Mucosa of descending colon (tissue), 3 donors: Measurements from ENCODE around the gene DDAH1. TPM values are rescaled to one million over a fixed set of nuclear protein-coding genes. Genes with fewer than 3 reads are reported as not detected.

Experiments
- ATAC-seq: fragments of 200-7000 bp; cut with Tn5 transposase; one replicate; pipeline ENCODE4 v1.9.1; 2020; ENCODE audit warnings: mild to moderate bottlenecking, moderate library complexity
- DNase-seq, 3 donors: peaks; one replicate each; pipeline ENCODE4 v3.0.0-alpha.2; 2020
- H3K36me3 ChIP-seq: fragments of 200-600 bp; one replicate; pipeline ENCODE4 v1.8.0; 2021; ENCODE audit warnings: low read depth, mild to moderate bottlenecking
- H3K4me1 ChIP-seq: fragments of 200-600 bp; one replicate; pipeline ENCODE4 v1.8.0; 2021; ENCODE audit warnings: low read depth, mild to moderate bottlenecking
- H3K4me3 ChIP-seq: fragments of 200-600 bp; one replicate; pipeline ENCODE4 v1.8.0; 2021; ENCODE audit warnings: mild to moderate bottlenecking
- H3K9me3 ChIP-seq: fragments of 200-600 bp; one replicate; pipeline ENCODE4 v1.8.0; 2021; ENCODE audit warnings: mild to moderate bottlenecking
- intact Hi-C, 2 donors: fragments of 100-400 bp; cut with DNase I in 1 of 2; cut with micrococcal nuclease in 1 of 2; formaldehyde crosslinking; loops; one replicate each; pipeline versions ENCODE4 v1.11.0 to v1.11.1; 2022; cut with DNase I, micrococcal nuclease
- total RNA-seq, 3 donors: library from RNA; stranded (reverse); fragmentation: NEBNext Ultra II Directional in 2 of 3; extraction: Animal tissue kit (Norgen Biotek cat#: 25700) in 2 of 3; gene quantifications; one replicate each; pipeline versions ENCODE4 v1.2.1 to v1.2.4, GENCODE V29; 2021 to 2023
- TF ChIP-seq, protein P1 (sequence below): fragments of 200-600 bp; IDR thresholded peaks from one replicate; pipeline ENCODE4 v1.8.0; 2022; ENCODE audit warnings: antibody characterized with exemption, mild to moderate bottlenecking
- donor health status: DM: no; HTN: no; CAD: no; lungs with moderate emphysema.
- donor health status: DM: no; HTN: no; CAD: no.
- donor health status: DM: no; HTN: yes; CAD: no.

Gene DDAH1
- total RNA-seq, 3 donors from 2014 or later, result 45.9 to 86.3 (median 74.1) TPM

DNA sequence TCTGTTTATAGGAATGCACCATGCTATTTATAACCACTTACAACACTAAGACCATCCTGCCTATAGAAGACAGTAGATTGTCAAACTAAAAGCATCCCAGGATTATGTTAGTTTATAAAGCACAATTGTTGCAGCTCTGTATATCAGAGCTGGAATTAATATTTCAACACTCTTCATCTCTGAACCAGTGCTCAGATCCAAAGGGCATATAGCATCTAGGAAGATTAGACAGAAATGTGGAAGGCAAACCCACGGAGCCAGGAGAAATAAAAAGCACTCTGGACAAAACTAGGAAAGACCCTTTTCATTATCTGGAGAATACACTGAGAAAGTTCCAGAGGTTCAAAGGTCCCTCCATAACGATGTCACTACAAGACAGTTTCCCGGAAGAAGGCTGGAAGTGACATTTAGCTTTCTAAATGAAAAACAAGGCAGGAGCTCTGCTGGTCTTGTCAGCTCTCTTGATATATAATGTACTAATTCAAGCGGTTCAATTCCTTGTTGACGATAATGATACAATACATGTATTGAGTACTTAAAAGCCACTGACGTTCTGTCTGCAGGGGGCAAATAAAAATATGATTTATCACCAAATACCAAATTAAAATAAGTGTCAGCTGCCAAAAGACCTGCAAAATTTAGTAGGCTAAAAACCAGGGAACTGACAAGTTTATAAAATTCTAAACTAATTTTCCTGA lies 96.7 kb downstream of the DDAH1 start:
- Histone ChIP-seq H3K9me3 (no peaks in the 10 kb centered on the region), H3K4me3 (no peak overlapping the region), H3K36me3 (no peaks in the 10 kb centered on the region), H3K4me1 (peaks cover 7% of the 10 kb centered on the region)
- intact Hi-C loops, result no loop called here
- no peak for DNase-seq
- no peak for ATAC-seq
- TF ChIP-seq, protein P1, sequence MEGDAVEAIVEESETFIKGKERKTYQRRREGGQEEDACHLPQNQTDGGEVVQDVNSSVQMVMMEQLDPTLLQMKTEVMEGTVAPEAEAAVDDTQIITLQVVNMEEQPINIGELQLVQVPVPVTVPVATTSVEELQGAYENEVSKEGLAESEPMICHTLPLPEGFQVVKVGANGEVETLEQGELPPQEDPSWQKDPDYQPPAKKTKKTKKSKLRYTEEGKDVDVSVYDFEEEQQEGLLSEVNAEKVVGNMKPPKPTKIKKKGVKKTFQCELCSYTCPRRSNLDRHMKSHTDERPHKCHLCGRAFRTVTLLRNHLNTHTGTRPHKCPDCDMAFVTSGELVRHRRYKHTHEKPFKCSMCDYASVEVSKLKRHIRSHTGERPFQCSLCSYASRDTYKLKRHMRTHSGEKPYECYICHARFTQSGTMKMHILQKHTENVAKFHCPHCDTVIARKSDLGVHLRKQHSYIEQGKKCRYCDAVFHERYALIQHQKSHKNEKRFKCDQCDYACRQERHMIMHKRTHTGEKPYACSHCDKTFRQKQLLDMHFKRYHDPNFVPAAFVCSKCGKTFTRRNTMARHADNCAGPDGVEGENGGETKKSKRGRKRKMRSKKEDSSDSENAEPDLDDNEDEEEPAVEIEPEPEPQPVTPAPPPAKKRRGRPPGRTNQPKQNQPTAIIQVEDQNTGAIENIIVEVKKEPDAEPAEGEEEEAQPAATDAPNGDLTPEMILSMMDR, result no peak

- no peaks in the 10 kb centered on the region for H3K36me3 ChIP-seq
- TF ChIP-seq, protein P1, result no peak
- ATAC-seq, result no peak
- no peak for DNase-seq
- H3K4me3 ChIP-seq, result no peak overlapping the region
- intact Hi-C loops, result no loop called here
- no peaks in the 10 kb centered on the region for H3K9me3 ChIP-seq
- H3K4me1 ChIP-seq, result no peaks in the 10 kb centered on the region
Measured at GRCh38 chr1:85366391-85367170, 98.4 kb downstream of the DDAH1 start.

DNA sequence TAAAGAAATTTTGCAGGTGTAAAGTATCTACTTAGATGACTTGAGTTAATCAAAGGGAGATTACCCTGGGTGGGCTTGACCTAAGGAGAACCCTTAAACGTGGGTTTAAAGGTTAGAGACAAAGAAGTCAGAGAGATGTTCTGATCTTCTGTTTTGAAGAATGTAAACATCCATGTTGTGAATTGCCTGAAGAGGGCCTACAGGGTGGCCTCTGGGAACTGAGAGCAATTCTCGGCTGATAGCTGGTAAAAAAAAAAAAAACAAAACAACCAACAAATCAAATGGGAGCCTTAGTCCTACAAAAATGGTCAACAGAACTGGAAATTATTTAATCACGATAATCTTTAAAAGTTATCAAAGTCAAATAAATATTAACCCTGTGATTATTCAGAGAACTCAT lies 99.1 kb downstream of the DDAH1 start:
- TF ChIP-seq, protein P1, result no peak
- H3K4me3 ChIP-seq, result no peak overlapping the region
- H3K36me3 ChIP-seq, result no peaks in the 10 kb centered on the region
- intact Hi-C loops, result no loop called here
- H3K9me3 ChIP-seq, result no peaks in the 10 kb centered on the region
- H3K4me1 ChIP-seq, result no peaks in the 10 kb centered on the region
- DNase-seq (no peak), ATAC-seq (no peak)

DNA sequence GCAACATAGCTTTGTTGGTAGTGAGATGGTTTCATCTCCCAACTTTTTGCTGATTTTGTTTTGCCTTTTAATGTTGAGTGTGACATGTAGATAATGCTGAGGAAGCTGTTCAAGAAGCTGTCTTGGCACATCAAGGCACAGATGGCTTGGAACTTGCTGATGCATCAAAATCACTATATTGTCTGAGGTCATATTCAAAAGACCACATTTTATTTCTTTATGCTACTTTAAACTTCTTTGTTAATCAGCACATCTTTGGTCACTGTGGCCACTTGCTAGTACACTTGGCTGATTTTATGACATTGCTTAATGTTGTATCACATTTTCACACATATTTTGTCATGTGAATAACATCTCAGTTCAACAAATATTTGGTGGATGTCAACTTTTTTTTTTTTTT lies 101.4 kb downstream of the DDAH1 start:
- no peak for DNase-seq
- TF ChIP-seq, protein P1, result no peak
- Histone ChIP-seq H3K36me3 (no peaks in the 10 kb centered on the region), H3K4me3 (no peak overlapping the region), H3K9me3 (no peaks in the 10 kb centered on the region), H3K4me1 (no peaks in the 10 kb centered on the region)
- ATAC-seq, result no peak
- intact Hi-C loops, result no loop called here

DNA sequence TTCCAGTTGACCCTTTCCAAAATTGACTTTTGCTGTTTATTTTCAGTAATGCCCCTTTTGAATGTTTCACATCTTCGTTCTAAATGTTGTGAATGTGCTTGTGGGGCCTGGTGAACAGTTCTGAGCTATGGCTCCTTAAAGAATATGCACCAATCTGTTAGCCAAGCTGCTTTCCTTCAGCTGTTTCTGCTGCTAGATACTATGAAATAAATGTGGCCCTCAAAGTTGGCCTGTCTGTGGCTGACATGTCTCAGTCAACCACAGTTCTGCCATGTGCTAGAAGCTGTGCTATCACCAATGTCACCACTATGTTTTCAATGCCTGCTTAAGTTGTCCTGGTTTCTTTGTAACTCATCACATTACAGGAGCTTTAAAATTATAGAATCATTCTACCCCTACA lies 101.9 kb downstream of the DDAH1 start:
- no peak overlapping the region for H3K4me3 ChIP-seq
- H3K36me3 ChIP-seq, result no peaks in the 10 kb centered on the region
- ATAC-seq, result no peak
- intact Hi-C loops, result no loop called here
- no peak for DNase-seq
- no peaks in the 10 kb centered on the region for H3K9me3 ChIP-seq
- TF ChIP-seq, protein P1, result no peak
- no peaks in the 10 kb centered on the region for H3K4me1 ChIP-seq
